ENCODE results near the gene ZNF483. TPM values are rescaled to one million over a fixed set of nuclear protein-coding genes. Genes with fewer than 3 reads are reported as not detected.

Gene ZNF483
- total RNA-seq, 2 experiments from 2014 or later, result 0.06 to 3.2 TPM

- Histone ChIP-seq H4K20me1 (ENCODE audit: insufficient read depth, low read length) (no peaks in the 10 kb centered on the region), H3K79me2 (ENCODE audit: insufficient read depth, low read depth, low read length) (no peaks in the 10 kb centered on the region), H3K4me2 (ENCODE audit: low read length) (no peak overlapping the region), H2AFZ (ENCODE audit: low read length) (no peak overlapping the region), H3K4me3 (ENCODE audit: low read depth, low read length, poor library complexity, severe bottlenecking) (no peak overlapping the region), H3K9me3 (ENCODE audit: low read length) (no peaks in the 10 kb centered on the region), H3K27ac (ENCODE audit: low read depth, low read length, poor library complexity, severe bottlenecking) (no peak overlapping the region), H3K36me3 (ENCODE audit: insufficient read depth, low read length) (no peaks in the 10 kb centered on the region), H3K4me1 (ENCODE audit: insufficient read depth, low read length, poor library complexity, severe bottlenecking) (no peaks in the 10 kb centered on the region), H3K9me2 (ENCODE audit: insufficient read depth, low read length) (no peaks in the 10 kb centered on the region)
- ChIA-PET CTCF (ENCODE audit: unreplicated experiment) (no interaction called here), POLR2A (interaction anchor here (1.1 kb wide), 1 partner anchor 14 kb away, joined by 3 read pairs; no protein-coding TSS in a partner anchor)
- no peak for DNase-seq (ENCODE audit: low spot score)
- TSS peak; percentile 40 for BruUV-seq (replicated peaks)
- intact Hi-C loops (cut with micrococcal nuclease; ENCODE audit: unreplicated experiment), result no loop called here
- no peak for TF ChIP-seq EZH2phosphoT487 (IDR thresholded peaks at IDR 0.05; ENCODE audit: borderline replicate concordance, low read depth, low read length)
- TF ChIP-seq, protein P1, sequence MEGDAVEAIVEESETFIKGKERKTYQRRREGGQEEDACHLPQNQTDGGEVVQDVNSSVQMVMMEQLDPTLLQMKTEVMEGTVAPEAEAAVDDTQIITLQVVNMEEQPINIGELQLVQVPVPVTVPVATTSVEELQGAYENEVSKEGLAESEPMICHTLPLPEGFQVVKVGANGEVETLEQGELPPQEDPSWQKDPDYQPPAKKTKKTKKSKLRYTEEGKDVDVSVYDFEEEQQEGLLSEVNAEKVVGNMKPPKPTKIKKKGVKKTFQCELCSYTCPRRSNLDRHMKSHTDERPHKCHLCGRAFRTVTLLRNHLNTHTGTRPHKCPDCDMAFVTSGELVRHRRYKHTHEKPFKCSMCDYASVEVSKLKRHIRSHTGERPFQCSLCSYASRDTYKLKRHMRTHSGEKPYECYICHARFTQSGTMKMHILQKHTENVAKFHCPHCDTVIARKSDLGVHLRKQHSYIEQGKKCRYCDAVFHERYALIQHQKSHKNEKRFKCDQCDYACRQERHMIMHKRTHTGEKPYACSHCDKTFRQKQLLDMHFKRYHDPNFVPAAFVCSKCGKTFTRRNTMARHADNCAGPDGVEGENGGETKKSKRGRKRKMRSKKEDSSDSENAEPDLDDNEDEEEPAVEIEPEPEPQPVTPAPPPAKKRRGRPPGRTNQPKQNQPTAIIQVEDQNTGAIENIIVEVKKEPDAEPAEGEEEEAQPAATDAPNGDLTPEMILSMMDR (conservative IDR thresholded peaks at IDR 0.05; ENCODE audit: low read length), result no peak
Observed at GRCh38 chr9:111527347-111527746, 2.4 kb downstream of the ZNF483 start.

DNA sequence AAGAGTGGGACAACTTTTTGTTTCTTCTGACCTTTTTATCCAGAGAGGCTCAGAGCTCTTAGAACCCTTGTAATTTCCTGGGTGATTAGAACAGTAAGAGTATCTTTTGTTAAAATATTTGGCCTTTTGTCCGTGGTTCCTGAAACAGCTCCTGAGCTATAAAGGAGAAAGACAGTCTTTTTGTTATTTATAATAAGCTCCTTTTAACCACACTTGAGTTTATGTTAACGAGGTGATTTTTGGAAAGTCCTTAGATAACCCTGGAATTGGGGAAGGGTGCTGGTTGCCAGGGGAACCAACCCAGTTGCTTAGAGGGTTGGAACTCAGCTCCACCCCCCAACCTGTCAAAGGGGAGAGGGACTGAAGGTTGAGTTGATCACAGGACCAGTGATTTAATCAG, 4.8 kb downstream of the ZNF483 start:
- Histone ChIP-seq H3K27ac (ENCODE audit: low read depth, low read length, poor library complexity, severe bottlenecking) (no peak overlapping the region), H3K4me1 (ENCODE audit: insufficient read depth, low read length, poor library complexity, severe bottlenecking) (no peaks in the 10 kb centered on the region), H3K36me3 (ENCODE audit: insufficient read depth, low read length) (no peaks in the 10 kb centered on the region), H3K9me2 (ENCODE audit: insufficient read depth, low read length) (no peaks in the 10 kb centered on the region), H3K79me2 (ENCODE audit: insufficient read depth, low read depth, low read length) (no peaks in the 10 kb centered on the region), H3K9me3 (ENCODE audit: low read length) (no peaks in the 10 kb centered on the region), H4K20me1 (ENCODE audit: insufficient read depth, low read length) (no peaks in the 10 kb centered on the region), H3K4me3 (ENCODE audit: low read depth, low read length, poor library complexity, severe bottlenecking) (no peak overlapping the region), H3K4me2 (ENCODE audit: low read length) (no peak overlapping the region), H2AFZ (ENCODE audit: low read length) (no peak overlapping the region)
- POLR2A ChIA-PET, result no interaction called here
- intact Hi-C loops (cut with micrococcal nuclease; ENCODE audit: unreplicated experiment), result no loop called here
- no peak for DNase-seq (ENCODE audit: low spot score)
- TF ChIP-seq, protein P1 (conservative IDR thresholded peaks at IDR 0.05; ENCODE audit: low read length), result no peak
- TF ChIP-seq EZH2phosphoT487 (IDR thresholded peaks at IDR 0.05; ENCODE audit: borderline replicate concordance, low read depth, low read length), result no peak
- no TSS peak for BruUV-seq (replicated peaks)
- CTCF ChIA-PET (ENCODE audit: unreplicated experiment), result no interaction called here

DNA sequence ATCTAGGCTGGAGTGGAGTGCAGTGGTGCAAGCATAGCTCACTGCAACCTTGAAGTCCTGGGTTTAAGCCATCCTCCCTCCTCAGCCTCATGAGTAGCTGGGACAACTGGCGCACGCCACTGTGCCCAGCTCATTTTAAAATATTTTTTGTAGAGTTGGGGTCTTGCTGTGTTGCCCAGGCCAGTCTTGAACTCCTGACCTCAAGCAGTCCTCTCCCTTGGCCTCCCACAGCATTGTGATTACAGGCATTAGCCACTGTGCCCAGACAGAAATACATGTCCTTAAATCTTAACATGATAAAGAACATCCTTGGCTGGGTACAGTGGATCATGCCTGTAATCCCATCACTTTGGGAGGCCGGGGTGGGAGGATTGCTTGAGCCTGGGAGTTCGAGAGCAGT, 6.7 kb downstream of the ZNF483 start:
- CTCF ChIA-PET (ENCODE audit: unreplicated experiment), result no interaction called here
- H3K36me3 ChIP-seq (ENCODE audit: insufficient read depth, low read length), result no peaks in the 10 kb centered on the region

More for the DNA sequence above, 6.7 kb downstream of the ZNF483 start:
- Histone ChIP-seq H3K27ac (ENCODE audit: low read depth, low read length, poor library complexity, severe bottlenecking) (no peak overlapping the region), H3K9me2 (ENCODE audit: insufficient read depth, low read length) (no peaks in the 10 kb centered on the region), H2AFZ (ENCODE audit: low read length) (no peak overlapping the region), H3K4me1 (ENCODE audit: insufficient read depth, low read length, poor library complexity, severe bottlenecking) (no peaks in the 10 kb centered on the region), H3K79me2 (ENCODE audit: insufficient read depth, low read depth, low read length) (no peaks in the 10 kb centered on the region), H3K4me3 (ENCODE audit: low read depth, low read length, poor library complexity, severe bottlenecking) (no peak overlapping the region), H3K9me3 (ENCODE audit: low read length) (no peaks in the 10 kb centered on the region), H3K4me2 (ENCODE audit: low read length) (no peak overlapping the region), H4K20me1 (ENCODE audit: insufficient read depth, low read length) (no peaks in the 10 kb centered on the region)
- TF ChIP-seq, protein P1 (conservative IDR thresholded peaks at IDR 0.05; ENCODE audit: low read length), result no peak
- TF ChIP-seq EZH2phosphoT487 (IDR thresholded peaks at IDR 0.05; ENCODE audit: borderline replicate concordance, low read depth, low read length), result no peak
- no peak for DNase-seq (ENCODE audit: low spot score)
- no TSS peak for BruUV-seq (replicated peaks)
- intact Hi-C loops (cut with micrococcal nuclease; ENCODE audit: unreplicated experiment), result no loop called here
- POLR2A ChIA-PET, result no interaction called here

Data from OCI-LY7 (cell line).